ENCODE results near the gene TLK1.

The TLK1 gene

DNA sequence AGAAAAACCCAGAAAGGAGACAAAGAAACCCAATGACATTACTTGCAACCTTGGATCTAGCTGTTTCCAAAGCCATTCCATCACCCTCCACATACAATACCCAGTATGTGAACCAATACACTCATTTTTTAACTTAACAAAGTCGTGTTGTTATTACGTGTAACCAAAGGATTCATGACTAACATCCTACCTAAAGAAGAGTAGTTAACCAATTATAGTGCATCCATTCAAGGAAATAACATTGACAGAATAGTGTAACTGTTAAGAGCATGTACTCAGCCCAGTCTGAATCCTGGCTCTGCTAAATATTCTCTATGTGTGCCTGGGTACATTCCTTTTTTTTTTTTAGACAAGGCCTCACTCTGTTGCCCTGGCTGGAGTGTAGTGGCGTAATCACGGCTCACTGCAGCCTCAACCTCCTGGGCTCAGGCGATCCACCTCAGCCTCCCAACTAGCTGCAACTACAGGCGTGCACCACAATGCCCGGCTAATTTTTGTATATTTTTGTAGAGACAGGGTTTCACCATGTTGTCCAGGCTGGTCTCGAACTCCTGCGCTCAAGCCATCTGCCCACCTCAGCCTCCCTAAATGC, 9.9 kb downstream of the TLK1 start:
- H3K4me3 ChIP-seq (ENCODE audit: low read depth, low read length) = no peak overlapping the region
- no peak for TF ChIP-seq CTCF (IDR thresholded peaks at IDR 0.05; ENCODE audit: insufficient read depth, low read depth, low read length, missing control alignments)
- no peak for DNase-seq (ENCODE audit: low read depth)

GRCh38 chr2:171149986-171150693, 10.6 kb downstream of the TLK1 start:
- no peak for TF ChIP-seq CTCF (IDR thresholded peaks at IDR 0.05; ENCODE audit: insufficient read depth, low read depth, low read length, missing control alignments)
- no peak for DNase-seq (ENCODE audit: low read depth)
- H3K4me3 ChIP-seq (ENCODE audit: low read depth, low read length) = no peak overlapping the region

- DNase-seq (ENCODE audit: low read depth) = no peak
- no peak overlapping the region for H3K4me3 ChIP-seq (ENCODE audit: low read depth, low read length)
- TF ChIP-seq CTCF (IDR thresholded peaks at IDR 0.05; ENCODE audit: insufficient read depth, low read depth, low read length, missing control alignments) = no peak
Observed at GRCh38 chr2:171149171-171149938, 11.3 kb downstream of the TLK1 start.

DNA sequence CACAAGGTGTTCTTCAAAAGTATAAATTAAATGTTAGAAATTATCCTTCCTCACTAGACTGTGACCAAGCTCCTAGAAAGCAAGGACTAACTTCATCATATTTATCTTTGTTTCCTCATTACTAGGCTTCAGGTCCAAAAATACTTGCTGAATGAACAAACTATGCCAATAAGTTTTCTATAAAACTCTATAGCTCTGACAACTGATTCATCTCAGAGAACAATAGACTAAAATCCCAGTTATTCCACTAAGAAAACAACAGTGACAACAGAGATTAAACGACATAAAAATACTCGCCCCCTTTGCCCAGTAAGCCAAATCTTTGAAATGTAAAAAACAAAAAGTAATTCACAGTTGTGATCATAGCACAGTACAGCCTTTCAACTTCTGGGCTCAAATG, 13.6 kb downstream of the TLK1 start:
- TF ChIP-seq CTCF (IDR thresholded peaks at IDR 0.05; ENCODE audit: insufficient read depth, low read depth, low read length, missing control alignments) = no peak
- H3K4me3 ChIP-seq (ENCODE audit: low read depth, low read length) = no peak overlapping the region

GRCh38 chr2:171146633-171147032, 14.1 kb downstream of the TLK1 start:
- no peak for TF ChIP-seq CTCF (IDR thresholded peaks at IDR 0.05; ENCODE audit: insufficient read depth, low read depth, low read length, missing control alignments)
- no peak overlapping the region for H3K4me3 ChIP-seq (ENCODE audit: low read depth, low read length)
- no peak for DNase-seq (ENCODE audit: low read depth)

More for the DNA sequence above, 13.6 kb downstream of the TLK1 start:
- DNase-seq (ENCODE audit: low read depth) = no peak

DNA sequence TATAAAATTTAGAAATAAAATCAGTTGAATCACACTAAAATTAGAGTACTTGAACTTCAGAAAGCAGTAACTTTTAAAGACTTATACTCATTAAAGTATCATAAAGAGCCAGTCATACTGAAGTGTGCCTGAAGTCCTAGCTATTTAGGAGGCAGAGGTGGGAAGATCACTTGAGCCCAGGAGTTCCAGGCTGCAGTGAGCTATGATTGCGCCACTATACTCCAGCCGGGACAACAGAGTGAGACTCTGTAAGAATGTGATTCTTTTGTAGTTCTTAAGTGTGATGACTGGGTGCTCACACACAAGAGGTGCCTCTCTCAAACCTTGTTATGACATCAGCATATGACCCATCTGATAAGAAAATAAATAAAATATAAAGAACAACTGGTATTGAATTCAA, 14.6 kb downstream of the TLK1 start:
- DNase-seq (ENCODE audit: low read depth) = no peak
- no peak for TF ChIP-seq CTCF (IDR thresholded peaks at IDR 0.05; ENCODE audit: insufficient read depth, low read depth, low read length, missing control alignments)
- H3K4me3 ChIP-seq (ENCODE audit: low read depth, low read length) = no peak overlapping the region
